GM10847 (cell line): ENCODE data around the gene HOXA5.

Source experiments
- POLR2A ChIP-seq: IDR thresholded peaks from 2 replicates; pipeline ENCODE4 v1.6.1; 2011; ENCODE audit not compliant: insufficient read length; ENCODE audit errors: extremely low read depth

The HOXA5 gene

DNA sequence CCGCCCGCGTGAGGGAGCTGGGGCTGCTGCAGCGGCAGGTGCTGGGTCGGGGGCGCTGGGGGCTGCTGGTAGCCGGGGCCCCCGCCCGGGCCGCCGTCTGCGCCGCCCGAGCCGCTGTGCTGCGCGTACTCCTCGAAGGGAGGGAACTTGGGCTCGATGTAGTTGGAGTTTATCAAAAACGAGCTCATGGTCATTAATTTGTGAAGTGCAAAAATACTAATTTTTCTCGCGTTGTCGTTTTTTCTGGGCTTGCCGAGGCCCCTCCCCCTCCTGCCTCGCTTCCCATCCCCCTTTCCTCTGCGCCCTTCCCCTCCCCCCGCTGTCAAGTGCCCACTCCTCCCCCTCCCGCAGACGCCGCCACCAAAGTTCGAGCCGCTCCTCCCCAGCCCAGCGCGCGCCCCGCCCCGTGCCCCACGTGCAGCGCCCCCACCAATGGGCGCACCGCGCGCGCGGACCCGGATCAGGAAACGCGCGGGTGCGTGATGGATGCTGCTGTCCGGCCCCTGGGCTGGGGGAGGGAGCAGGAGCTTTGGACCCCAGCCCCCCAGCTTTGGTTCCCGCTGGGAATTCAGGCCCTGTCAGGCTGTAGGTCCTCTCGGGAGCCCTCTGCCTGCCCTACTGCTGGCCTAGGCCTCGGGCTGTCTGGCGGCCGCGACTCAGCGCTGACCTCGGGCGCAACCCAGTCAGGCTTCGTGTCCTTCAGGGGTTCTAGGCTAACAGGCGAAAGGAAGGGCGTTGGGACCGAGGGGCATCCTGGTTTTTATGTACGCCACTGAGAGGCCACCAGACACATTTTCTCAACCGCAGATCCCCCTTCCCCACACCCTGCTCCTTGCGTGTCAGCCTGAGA, 12.7 kb downstream of the HOXA5 start, which contains the start of gene HOXA4:
Gene HOXA4, minus strand, starts transcription at position 218 of the 850 bp plus-strand sequence. Its CDS starts 24 bp downstream, at position 194.
- no peak for TF ChIP-seq POLR2A

- TF ChIP-seq POLR2A = no peak
Measured at GRCh38 chr7:27129729-27130539, 13.5 kb downstream of the HOXA5 start.

DNA sequence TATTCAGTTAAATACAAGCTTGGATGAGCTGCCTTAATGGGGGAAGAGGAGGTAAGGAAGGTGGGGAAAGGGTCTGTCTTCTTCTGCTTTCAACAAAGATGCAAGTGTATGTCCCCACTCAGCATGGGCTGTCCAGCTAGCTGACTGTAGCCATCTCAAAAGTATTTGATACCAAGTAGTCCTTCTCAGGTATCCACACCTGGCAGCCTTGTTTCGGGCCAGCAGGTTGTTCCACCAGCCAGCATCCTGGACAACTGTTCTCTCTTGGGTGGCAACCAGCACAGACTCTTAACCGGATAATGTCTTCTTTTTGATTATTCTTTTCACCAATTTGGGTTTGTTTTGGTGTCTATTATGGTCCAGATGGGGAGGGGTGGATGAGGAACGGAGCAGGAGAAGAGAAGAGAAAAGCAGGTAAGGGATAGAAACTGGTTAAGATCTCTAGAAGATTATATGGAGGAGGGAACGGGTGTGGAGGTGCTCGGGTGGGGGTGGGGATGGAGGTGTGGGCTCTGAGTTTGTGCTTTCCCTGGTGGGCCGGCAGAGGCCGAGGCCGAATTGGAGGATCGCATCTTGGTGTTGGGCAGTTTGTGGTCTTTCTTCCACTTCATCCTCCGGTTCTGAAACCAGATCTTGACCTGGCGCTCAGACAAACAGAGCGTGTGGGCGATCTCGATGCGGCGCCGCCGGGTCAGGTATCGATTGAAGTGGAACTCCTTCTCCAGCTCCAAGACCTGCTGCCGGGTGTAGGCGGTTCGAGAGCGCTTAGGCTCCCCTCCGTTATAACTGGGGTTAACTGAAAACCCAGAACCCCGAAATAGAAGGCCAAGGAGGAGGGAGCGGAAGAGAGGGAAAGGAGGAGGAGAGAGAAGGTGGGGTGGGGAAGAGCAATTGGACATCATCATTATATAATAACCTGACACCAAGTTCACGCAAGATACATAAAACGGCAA, 14.4 kb downstream of the HOXA5 start:
- no peak for TF ChIP-seq POLR2A

DNA sequence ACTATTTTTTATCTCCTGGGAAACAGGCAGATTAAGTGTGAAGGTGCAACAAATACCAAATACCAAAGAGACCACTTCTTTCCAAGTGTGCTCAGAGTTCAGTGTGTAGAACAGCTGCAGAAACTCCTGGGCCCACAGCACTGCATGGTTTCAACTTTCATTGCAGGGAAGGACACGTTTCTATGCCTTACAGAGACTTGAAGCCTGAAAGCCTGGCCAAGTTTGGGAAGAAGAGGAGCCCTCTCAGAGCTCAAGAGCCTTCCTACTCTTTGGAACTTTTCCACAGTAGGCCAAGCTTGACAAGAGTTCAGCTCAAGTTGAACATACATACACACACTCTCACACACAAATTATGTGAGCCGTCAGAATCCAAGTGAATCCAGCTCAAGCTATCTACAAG, 15.4 kb downstream of the HOXA5 start:
- TF ChIP-seq POLR2A = no peak

- TF ChIP-seq POLR2A = no peak
Measured at GRCh38 chr7:27126596-27127327, 16.7 kb downstream of the HOXA5 start.

GRCh38 chr7:27125986-27126394, 17.5 kb downstream of the HOXA5 start:
- no peak for TF ChIP-seq POLR2A

GRCh38 chr7:27124902-27125689, 18.4 kb downstream of the HOXA5 start:
- TF ChIP-seq POLR2A = no peak

GRCh38 chr7:27124096-27124901, 19.2 kb downstream of the HOXA5 start:
- TF ChIP-seq POLR2A = no peak

- no peak for TF ChIP-seq POLR2A
Measured at GRCh38 chr7:27123477-27124053, 19.9 kb downstream of the HOXA5 start.

GRCh38 chr7:27123007-27123476, 20.4 kb downstream of the HOXA5 start:
- no peak for TF ChIP-seq POLR2A

DNA sequence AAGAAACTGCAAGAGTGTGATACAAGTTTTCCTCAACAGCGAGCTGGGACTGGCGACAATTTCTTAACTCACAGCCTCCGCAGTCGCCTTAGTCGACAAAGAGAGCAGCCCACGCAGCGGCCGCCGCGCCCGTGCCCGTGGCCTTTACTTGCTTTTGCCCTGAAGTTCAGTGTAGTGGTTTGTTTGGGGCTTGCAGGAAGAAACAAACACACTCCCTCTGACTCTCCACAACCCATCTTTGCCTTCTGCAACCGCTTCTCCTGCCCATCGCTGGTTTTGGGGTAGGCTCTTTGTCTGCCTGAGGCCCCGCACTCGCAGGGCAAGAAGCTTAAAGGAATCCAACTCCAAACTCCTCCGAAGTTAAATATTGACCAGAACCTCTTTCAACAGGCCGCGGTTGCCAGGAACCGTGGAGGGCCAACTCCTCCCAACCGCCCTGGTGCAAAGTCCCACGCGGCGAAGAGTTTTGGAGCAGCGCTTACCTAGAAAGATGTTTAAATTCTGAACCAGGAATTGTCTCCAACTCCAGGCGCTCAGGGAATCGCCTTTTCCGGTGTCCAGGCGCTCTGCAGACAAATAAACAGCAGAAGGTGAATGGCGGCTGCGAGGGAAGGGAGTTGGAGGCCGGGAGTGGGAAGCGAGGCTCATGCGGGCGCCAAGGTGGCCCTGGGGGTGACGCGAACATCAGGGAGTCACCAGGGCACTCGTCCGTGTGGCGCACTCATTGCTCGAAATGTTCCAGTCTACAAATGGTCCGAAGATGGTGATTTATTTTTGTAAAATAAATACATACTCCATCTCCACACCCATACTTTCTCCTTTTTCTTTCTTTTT, 21.2 kb downstream of the HOXA5 start:
- TF ChIP-seq POLR2A = no peak
